HG02970 (cell line): ENCODE measurements around the gene ASXL2.
"Not testable (repeated sequence)": the region's sequence is repeated elsewhere in the genome, so short reads cannot be mapped to it uniquely, and the experiment has no call there.

Experiments
- ATAC-seq: cut with Tn5 transposase; IDR thresholded peaks from one replicate; pipeline ENCODE4 v1.9.1; 2021; ENCODE audit warnings: mild to moderate bottlenecking, moderate library complexity, moderate number of reproducible peaks; ENCODE audit not compliant: unreplicated experiment, low FRiP score

ASXL2 gene

DNA sequence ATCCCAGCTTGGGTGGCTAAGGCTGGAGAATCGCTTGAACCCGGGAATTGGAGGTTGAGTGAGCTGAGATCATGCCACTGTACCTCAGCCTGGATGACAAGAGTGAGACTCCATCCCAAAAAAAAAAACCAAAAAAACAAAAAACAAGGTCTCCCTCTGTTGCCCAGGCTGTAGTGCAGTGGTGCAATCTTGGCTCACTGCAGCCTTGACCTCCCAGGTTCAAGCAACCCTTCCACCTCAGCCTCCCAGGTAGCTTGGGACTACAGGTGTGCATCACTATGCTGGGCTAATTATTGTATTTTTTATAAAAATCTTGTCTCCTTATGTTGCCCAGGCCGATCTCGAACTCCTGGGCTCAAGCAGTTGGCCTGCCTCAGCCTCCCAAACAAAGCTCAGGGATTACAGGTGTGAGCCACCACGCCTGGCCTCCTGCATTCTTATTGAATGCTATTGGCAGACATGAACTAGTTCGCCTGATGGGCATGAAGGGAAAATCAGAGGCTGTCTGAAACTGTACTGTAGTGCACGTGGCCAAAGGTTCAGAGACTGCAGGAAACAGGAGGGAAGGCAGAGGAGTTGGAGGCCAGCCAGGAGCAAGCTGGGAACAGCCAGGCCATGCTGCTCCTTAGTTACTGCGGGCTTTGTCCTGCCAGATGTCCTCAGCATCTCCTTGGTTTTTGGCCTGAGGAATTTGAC, 16.0 kb upstream of the ASXL2 start:
- no peak for ATAC-seq

- ATAC-seq: no peak
Measured at GRCh38 chr2:25891672-25892071, 13.4 kb upstream of the ASXL2 start.

DNA sequence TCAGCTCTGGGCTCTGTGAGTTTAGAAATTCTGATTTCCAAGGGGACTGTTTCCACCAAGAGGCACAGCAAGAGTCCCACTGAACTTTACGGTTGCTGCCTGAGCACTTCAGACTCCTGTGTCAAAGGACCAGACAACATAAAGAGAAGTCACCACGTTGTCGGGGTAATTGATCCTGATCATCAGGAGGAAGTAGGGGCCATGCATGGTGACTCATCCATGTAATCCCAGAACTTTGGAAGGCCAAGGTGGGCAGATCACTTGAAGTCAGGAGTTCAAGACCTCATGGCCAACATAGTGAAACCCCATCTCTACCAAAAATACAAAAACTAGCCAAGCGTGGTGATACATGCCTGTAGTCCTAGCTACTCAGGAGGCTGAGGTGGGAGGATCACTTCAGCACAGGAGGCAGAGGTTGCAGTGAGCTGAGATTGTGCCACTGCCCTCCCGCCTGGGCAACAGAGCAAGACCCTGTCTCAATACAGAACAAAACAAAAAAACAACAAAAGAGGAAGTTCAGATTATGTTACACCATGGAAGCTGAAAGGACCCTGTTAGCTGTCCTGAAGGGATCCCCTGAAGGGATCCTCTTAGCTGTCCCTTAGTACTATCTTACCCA, 9.4 kb upstream of the ASXL2 start:
- ATAC-seq: no peak

- no peak for ATAC-seq
Measured at GRCh38 chr2:25885933-25886332, 7.6 kb upstream of the ASXL2 start.

GRCh38 chr2:25881764-25882163, 3.5 kb upstream of the ASXL2 start:
- ATAC-seq: no peak

GRCh38 chr2:25879133-25879730, 945 bp upstream of the ASXL2 start:
- ATAC-seq: no peak

- ATAC-seq: peak; percentile 39
Measured at GRCh38 chr2:25877431-25878360, 591 bp downstream of the ASXL2 start.

DNA sequence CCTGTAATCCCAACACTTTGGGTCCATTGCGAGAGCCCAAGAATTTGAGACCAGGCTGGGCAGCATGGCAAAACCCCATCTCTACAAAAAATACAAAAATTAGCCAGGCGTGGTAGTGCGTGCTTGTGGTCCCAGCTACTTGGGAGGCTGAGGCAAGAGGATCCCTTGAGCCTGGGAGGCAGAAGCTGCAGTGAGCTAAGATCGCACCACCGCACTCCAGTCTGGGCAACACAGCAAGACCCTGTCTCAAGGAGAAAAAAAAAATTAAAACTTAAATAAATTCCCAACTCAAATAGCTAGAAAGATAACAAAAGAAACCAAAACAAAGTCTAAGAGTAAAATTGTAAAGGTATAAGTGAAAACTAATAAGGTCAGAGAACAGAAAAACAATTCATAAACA, 6.2 kb downstream of the ASXL2 start:
- no peak for ATAC-seq

- no peak for ATAC-seq
Measured at GRCh38 chr2:25867396-25868003, 10.8 kb downstream of the ASXL2 start.

DNA sequence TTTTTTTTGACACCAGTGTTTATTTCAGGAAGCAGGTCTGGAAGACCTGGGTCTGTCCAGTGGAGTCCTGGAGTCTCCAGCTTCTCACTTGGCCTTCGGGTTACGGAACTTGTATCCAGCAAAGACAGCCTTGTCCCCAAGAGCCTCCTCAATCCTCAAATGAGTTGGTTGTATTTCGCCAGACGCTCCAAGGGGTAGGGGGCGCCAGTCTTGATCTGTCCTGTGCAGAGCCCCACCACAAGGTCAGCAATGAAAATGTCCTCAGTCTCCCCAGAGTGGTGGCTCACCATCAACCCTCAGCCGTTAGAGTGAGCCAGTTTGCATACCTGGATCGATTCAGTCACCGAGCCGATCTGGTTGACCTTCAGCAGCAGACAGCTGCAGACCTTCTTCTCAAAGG, 21.9 kb downstream of the ASXL2 start:
- no peak for ATAC-seq

- ATAC-seq: no peak
Measured at GRCh38 chr2:25855065-25855464, 23.2 kb downstream of the ASXL2 start.

DNA sequence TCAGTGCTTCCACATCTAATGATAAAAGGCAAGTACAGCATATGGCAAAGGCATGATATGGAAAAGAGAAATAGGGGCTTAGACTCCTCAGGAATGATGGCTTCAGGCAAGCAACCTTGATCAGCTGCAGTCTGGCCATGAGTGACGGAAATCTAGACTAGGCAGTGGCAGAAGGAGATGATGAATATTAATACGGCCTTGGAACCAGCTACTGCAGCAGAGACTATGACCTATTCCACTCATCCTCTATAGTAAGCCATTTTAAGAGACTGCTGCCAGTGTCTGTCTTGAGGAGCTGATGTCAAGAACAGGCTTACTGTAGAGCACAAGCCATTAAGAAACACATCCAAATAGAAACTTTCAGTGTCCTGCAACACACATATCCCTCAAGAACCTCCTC, 23.7 kb downstream of the ASXL2 start:
- no peak for ATAC-seq

- ATAC-seq: no peak
Measured at GRCh38 chr2:25853038-25853638, 25.1 kb downstream of the ASXL2 start.

DNA sequence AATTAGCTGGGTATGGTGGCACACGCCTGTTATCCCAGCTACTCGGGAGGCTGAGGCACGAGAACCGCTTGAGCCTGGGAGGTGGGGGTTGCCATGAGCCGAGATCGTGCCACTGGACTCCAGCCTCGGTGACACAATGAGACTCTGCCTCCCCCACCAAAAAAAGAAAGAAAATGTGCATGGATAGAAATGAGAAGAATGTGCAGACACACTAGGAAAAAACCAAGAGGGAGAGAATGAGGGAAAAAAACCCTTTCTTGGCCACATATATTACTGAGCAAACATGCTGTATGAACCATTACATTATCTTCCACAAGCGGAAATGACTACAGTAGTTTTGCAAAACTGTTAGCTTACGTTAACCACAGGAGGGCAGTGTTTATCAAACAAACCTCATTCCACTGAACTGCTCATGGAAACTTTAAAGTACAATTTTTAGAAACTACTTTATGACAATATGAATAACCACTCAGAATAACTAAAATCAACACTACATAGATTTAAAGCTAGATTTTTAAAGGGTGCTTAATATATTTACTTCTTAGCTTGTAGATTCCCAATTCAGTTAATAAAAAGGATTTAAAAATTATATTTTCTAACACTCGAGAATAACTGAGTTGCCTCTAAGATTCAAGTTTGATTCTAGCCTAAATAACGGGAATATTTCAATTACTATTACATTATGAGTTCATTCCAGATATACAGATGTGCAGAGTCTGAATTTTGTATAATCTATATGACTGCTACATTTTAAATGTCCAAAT, 26.4 kb downstream of the ASXL2 start:
- peak; percentile 56 for ATAC-seq

DNA sequence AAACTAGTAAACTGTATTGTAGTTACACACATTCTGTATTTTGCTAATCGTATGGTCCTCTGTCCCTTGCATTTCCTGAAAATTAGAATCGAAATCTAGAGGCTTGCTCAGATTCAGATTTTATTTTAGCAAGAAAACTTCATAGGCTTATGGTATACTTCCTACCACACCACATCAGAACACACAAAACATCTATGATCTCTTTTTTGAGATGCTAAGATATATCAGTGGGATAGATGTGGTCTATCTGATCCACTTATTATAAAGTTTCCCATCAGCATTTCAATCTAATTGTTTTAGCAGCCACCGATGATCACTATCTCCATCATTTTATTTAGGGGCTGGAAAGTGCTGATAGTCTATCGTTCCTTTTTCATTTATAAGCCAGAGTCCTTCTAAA, 27.9 kb downstream of the ASXL2 start:
- not testable (repeated sequence) for ATAC-seq

DNA sequence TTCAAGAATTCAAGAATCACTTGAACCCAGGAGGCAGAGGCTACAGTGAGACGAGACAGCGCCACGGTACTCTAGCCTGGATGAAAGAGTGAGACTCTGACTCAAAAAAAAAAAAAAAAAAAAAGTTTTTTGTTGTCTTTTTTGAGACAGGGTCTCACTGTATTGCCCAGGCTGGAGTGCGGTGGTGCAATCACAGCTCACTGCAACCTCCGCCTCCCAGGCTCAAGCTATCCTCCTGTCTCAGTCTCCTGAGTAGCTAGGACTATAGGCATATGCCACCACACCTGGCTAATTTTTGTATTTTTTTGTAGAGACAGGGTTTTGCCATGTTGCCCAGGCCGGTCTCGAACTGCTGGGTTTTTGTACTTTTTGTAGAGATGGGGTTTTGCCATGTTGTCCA, 28.9 kb downstream of the ASXL2 start:
- not testable (repeated sequence) for ATAC-seq

DNA sequence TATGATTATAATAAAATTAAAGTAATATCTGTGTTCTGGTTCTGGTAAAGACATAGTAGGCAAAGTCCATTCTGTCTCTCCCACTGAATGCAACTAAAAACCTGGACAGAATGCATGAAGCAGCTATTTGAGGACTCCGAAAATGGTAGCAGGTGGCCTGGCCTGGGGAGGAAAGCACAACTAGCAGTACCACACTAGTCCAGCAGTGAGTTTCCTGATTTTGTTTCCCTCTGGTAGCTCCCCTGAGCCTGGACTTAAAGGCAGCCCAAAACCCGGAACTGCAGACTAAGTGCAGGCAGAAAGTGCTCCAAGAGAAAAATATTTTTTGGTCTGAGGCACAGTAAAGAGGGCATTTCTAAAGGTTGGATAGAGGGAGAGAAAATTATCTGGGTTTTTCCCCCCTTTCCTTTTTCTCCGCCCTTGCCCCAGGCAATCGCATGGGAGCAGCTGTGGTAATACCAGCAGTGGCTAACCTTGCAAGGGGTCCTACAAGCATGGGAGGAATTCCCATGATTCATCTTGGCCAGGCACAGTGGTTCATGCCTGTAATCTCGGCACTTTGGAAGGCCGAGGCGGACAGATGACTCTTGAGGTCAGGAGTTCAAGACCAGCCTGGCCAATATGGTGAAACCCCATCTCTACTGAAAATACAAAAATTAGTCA, 32.3 kb downstream of the ASXL2 start:
- ATAC-seq: no peak

GRCh38 chr2:25844089-25844488, 34.2 kb downstream of the ASXL2 start:
- no peak for ATAC-seq

DNA sequence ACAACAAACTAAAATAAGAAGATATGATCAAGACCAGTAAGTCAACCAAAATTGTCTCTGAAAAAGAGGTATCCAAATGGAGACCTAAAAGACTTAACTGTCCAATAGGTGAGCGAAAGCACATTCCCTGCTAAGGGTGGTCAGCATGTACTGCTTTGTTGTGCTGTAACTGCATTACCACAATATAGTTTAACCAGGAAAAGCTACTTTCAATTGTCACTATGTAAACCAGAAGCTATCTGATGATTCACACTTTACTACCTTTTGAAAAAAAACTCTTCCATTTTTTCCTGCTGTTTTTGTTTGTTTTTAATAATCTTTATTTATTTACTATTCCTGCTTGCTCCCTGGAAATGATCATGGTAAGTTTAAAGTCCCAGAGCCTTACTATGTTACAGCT, 36.1 kb downstream of the ASXL2 start:
- no peak for ATAC-seq
